HG03045 (cell line): ENCODE results near the gene SNAI3.

Experiments
- ATAC-seq: cut with Tn5 transposase; IDR thresholded peaks from one replicate; pipeline ENCODE4 v1.9.1; 2021; ENCODE audit warnings: mild to moderate bottlenecking, moderate library complexity; ENCODE audit not compliant: unreplicated experiment

SNAI3 gene

DNA sequence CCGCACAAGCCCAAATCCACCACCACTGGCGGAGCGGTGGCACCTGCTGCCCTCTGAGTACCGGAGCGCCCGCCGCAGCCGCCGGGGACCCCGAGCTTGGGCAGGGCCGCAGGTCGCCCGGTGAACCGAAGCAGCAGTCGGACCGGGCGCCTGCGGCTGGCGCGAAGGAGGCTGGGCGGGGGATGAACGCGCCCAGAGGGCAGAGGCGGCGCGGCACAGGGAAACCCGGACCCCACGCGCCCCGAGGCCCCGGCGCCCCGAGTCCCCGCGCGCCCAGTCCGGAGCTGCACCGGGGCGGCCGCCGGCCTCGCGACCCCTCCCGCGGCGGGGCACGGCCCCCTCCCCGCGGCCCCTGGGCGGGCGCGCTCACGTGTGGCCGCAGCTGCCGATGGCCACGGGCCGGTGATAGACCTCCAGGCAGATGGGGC lies 19.5 kb upstream of the SNAI3 start:
- ATAC-seq = peak; percentile 14

DNA sequence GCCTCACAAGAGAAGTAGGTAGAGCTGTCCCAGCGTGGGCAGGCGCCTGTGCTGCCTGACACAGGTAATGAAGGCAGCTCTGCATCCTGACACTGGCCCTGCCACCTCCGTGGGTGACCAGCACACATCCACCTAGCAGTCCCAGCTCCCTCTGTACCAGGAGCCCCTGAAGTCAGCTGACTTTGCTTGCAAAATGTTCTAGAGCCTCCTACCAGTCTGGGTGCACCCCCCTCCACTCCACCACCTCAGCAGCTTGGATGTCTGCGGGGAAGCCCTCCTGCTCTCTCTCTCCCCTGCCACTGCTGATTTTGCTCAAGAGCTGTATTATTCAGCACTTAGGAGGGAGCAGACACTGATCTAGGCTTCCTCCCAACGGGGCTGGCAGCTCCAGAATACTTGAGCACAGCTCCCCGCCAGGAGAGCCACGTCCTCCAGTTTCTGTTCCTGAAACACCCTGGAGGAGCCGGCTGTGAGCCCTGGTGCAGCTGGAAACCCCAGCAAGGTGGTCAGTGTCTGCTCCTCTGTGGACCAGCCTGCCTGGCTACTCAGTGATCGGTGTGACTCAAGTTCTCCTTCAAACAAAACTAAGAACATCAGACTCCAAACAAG lies 18.9 kb upstream of the SNAI3 start:
- ATAC-seq = no peak

DNA sequence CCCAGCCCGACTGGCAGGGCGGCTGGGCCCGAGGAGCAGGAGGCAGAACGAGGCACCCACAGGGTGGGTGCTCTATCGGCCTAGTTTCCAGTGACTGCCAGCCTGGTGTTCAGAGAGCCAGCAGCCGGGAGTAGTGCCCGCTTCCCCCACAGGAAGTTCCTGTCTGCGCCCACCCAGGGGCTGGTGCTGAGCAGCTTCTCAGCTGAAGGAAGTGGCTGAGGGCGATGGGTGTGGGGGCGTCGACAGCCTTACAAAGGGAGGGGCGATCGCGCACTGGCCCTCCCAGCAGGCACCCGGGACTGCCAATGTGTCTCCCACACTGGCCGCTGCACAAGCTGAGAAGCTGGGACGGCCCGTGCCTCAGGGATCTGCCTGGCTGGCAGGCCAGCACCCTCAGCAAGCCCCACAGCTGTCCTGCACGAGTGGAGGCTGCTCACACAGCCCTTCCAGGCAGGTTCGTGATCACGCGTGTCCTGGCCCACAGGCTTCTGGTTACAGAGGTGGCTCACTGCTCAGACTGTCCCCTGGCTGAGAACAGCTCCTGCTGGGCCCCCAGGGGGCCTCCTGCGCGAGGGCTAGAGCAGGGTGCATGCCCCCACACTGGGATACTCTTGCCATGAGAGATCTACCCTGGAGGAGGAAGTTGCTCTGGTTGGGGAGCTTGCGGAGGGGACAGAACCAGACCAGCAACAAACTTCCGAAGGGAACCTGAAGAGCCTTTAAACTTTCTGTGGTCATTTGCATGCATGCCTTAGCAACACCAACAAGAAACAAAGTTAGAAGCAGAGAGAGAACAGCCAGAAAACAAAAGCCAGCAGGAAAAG lies 17.4 kb upstream of the SNAI3 start:
- ATAC-seq = no peak

DNA sequence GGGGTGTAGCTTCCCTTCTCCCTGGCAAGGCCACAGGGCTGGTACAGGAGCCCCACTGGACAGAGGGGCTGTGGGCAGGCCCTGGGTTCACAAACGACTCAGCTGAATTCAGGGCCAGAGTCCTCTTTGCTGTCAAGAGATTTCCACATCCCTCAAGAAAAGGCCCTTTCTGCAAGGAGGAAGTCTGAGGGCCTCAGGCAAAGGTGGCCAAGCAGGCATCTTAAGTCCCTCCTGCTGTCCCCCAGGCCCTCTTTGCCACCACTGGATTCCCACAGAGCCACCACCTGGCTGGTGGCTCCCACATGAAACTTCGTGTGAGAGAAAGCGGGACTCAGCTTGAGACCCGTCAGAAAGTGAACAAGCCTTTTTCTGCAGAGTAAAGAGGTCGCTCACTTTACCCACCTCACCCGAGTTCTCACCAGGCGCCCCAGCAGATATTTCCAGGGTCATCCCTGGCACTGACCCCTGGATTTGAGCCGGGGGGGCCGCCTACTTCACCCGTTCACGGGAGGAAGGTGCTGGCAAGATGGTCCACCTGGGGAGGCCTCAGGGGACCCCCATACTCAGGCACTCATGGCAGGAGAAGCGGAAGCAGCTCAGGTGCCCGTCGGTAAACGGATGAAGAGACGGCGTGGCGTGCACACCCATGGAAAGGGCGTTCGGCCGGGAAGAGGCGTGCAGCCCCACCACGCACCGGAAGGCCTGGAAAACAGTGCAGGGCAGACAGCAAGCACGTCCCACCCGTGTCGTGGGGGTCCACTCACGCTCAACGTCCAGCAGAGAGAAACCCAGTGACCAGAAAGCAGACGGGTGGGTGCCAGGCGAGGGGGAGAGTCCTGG lies 16.3 kb upstream of the SNAI3 start:
- no peak for ATAC-seq

DNA sequence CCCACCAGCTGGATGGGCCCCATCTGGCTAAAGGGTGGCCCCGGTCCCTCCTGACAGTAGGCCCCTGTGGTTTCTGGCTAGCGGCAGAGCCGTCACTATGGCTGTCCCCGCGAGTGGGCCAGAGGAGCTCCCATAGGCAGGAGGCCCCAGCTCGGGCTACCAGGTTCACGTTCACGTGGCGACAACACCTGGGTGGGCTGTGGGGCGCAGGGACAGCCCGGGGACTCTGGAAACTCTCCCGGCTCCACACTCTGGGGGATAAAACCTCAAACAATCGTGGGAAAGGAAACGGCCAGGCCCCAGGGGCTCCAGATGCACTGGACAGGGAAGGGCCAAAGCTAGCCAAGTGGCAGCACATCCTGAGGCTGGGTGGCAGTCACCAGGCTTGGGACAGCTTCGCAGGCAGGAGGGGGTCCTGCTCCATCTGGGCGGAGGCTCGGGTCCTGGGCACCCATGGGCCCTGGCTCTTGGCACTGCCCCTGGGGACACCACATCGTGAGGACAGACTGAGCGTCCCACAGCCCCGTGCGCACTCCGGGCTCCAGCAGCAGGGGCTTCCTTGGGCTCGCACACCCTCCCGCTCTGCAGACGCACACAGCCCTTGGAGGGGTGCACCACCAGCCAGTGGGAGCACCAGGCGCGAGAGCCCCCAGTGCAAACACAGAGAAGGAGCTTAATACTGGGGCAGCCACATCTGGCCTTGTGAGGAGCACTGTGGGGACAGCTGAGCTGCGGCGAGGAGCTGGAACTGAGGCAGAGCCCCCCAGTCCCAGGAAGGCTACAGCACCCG lies 15.5 kb upstream of the SNAI3 start:
- ATAC-seq = no peak

DNA sequence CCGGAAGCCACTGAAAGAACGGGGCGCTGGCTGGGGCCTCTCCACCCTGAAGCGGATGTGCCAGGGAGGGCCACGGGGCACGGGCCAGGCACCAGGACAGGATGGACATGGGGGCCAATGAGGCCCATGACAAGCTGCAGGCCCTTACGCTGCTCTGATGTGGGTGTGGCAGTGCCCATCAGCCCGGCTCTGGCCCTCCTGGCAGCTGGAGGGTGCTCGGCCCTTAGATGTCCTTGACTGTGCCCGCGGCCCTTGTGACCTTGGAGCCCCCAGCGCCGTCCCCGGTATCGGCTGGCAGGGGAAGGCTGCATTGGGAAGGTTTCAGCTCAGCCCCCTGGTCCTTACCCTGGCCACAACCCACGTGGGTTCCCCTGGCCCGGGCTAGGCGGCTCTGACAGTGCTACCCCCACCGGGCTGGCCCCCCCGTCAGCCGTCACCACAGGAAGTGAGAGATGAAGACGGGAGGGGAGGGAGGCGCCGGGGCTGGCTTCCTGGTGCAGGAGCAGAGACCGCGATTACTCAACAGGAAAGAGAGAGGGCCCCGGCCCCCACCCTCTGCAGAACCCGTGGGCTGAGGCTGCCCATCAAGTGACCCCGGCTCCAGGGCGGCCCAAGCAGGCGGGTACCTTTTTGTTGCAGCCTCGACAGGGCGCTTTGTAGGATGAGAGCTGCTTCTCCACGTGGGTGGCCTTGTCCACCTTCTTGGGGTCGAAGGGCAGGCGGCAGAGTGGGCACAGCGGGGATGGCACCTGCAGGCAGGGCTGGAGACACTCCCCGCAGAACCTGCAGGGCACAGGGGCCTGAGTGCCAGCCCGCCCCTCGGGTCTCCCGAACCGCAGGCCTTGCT lies 14.6 kb upstream of the SNAI3 start:
- peak; percentile 58 for ATAC-seq

DNA sequence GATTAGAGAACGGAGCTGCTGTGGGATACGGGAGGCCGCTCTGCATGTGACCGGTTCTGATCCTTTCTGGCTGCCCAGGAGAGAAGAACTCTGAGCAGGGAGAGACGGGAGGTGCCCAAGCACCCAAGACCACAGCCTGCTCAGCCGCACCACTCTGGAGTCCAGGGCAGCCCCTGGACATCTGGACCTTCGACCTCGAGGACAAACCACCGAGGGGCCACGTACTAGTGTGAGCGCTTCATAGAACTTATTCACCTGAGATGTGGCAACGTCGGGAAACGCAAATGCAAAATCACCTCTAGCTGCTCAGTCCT lies 14.0 kb upstream of the SNAI3 start:
- ATAC-seq = no peak

DNA sequence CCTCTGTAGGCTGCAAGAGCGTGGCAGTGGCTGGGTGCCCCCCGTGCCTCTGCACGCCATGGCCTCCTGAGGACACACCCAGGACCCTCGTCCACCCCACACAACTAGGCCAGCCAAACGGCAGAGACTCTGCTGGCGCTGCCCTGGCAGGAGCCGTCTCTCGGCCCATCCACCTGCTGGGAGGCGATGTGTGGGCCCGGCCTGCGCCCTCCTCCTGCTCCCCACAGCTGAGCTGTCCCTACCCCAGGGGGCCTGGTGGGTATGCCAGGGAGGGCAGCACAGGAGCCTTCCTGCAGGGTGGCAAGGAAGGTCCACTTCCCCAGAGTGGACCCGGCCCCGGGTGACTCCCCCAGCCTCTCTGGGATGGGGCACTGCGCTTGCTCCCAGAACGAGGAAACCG lies 12.9 kb upstream of the SNAI3 start:
- no peak for ATAC-seq

DNA sequence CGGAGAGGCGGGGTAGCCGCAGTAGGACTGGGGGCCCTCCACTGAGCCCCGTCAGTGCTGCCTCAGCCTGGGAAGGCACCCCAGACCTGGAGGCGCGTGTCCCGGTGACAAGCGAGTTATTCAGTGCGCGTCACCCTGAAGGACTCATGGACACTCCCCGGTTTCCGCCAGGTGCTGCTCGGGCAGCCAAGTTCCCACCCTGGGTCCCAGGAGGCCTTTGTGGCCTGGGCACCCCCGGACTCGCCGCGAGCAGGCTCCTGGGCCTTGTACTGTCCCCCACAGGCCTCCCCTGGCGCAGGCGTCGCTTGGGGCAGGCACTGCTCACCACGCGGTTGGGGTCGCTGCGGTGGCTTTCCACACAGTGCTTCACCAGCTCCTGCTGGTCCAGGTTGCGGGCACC lies 12.3 kb upstream of the SNAI3 start:
- ATAC-seq = no peak

DNA sequence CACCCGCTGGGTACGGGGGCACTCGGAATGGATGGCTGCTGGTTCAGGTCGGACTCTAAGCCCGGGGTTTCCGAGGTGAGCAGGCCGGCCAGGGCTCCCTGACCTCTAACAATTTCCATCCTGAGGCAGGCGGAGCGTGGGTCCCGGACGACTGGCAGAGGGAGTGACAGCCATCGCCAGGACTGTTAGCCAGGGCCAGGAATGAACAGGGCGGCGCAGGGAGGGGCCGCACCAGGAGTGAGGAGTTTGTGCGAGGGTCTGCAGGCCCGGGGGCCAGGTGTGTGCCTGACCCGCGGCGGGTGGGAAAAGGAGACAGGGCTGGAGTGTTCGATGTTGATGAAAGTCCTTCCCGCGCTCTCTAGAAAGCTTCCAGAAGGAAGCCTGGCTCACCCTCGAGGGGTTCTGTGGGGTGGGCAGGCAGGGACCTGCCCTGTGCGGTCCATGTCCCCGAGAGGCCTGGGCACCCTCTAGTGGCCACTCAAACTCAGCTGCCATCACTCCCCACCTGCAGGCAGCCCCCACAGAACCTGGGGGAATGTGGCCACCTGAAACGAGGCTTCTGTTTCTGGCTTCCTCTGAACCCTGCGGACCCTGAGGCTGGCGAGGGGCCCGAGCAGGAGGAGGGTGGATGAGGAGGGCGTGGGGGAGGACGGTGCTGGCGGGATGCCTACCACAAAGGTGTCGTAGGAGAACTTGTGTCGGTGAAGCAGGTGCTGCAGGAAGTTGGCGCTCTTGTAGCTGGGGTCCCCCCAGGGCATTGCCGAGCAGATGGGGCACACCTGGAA lies 11.7 kb upstream of the SNAI3 start:
- no peak for ATAC-seq

DNA sequence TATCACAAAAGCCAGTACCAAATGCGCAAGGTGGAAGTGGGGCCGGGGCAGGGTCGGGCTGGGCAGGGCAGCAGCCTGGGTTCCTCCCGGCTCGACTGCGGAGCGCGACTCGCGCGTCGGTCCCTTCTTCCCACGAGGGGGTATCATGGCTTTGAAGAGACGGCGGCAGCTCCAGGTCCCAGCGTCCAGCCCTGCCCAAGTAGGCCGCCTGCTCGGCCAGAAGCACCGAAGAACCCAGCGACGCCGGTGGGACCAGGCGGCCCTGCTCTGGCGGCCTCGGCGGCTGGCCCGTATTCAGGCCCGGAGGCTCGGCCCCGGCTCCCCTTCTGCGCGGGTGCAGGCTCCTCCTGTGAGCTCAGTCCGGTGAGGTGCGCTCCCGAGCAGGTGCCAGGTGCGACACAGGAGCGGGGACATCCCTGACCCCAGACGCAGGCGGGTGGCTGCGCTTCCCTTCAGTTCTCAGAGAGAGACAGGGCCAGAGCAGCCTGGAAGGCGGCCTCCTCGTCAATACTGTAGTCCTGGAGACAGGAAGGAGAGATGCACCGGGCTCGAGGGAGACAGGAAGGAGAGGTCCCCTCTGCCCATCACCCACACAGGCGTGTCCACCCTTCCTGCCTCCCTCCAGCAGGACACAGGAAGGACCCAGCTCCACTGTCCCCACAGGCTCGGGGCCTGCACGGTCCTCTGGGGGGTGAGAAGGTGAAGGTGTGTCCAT lies 11.0 kb upstream of the SNAI3 start:
- no peak for ATAC-seq

DNA sequence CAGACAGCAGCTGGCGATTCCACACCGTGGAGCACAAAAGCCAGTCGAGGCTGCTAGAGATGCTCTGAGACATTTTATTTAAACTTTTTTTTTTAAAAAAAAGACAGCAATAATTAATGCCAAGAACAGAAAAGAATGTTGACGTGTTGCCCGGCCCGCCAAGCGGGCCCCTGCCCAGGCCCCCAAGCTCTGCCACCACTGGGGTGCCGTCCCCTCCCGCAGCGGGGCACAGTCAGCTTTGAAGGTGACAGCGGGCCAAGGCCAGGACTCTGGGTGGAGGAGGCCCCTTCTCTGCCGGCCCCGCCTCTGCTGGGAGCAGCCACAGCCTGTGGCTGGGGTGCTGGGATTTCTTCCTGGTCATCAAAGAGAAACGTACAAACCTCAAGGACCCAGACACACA lies 10.1 kb upstream of the SNAI3 start:
- ATAC-seq = no peak

DNA sequence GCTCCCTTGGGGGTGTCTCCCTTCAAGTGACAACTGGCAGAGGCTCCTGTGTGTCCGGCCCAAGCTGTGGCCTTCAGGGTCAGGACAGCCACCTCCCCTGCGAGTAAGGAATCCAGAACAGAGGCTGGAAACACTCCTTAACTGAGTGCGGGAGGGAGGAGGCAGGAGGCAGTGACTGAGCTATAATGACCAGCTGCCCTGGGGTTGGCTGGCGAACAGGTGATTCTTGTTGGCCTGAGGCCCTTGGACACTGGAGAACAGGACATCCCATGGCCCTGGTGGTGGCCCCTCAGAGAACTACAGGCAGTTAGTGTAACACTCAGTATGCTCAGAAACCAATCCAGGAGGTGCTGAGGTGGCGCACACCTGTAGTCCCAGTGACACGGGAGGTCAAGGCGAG lies 9.4 kb upstream of the SNAI3 start:
- ATAC-seq = no peak

DNA sequence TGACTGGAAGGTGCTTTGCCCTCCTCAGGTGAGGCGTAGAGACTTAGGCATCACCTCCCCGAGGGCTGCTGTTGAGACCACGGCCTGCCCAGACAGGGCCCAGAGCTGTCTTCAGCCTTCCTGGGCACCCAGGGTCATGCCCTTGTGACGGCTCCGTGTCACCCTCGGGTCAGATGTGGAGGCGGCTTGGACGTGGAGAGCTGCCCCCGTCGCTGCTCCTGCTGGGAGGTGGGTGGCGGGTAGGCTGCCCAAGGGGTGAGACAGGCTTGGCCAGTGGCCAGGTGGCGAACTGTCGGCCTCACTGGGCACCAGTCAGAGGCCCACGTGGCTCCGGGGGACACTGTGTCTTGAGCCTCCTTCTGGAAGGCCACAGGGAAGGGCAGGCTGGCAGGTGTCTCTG lies 8.9 kb upstream of the SNAI3 start:
- ATAC-seq = no peak

DNA sequence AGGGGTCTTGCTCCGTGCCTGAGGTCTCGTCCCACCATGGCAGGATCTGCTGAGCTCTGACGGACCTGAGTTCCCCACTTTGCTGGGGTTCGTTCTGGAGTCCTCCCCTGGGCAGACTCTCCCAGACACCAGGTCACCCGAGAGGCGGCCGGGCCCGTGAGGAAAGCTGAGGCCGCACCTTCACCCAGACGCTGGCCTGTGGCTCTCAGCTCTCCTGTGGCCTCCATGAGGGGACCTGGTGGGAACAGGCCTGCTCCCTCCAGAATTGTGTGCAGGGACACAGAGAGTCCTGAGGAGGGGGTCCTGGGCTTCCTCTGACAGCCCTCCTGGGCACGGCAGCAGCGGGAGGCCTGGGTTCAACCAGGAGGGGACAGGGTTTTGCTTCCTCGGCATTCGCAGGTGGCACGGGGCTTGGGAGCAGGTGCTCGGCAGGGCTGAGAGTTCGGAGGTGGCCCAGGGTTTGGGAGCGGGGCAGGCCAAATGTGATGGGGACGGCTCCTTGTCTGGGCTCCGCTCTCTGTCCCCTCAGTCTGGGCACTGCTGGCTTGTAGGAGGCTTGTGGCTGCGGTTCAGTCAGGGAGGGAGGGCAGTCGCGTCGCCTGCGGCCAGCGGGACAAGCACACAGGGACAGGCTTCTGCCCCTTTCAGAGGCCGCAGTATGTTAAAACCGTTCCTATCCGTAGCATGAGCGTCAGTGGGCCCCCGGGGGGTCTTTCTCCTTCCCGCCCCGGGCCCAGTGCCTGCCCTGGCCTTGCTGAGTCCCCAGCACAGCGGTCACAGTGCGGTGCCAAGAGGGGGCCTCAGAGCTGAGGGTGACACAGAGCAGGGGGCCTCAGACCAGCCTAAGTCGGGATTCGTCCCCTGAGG lies 8.1 kb upstream of the SNAI3 start:
- ATAC-seq = no peak

DNA sequence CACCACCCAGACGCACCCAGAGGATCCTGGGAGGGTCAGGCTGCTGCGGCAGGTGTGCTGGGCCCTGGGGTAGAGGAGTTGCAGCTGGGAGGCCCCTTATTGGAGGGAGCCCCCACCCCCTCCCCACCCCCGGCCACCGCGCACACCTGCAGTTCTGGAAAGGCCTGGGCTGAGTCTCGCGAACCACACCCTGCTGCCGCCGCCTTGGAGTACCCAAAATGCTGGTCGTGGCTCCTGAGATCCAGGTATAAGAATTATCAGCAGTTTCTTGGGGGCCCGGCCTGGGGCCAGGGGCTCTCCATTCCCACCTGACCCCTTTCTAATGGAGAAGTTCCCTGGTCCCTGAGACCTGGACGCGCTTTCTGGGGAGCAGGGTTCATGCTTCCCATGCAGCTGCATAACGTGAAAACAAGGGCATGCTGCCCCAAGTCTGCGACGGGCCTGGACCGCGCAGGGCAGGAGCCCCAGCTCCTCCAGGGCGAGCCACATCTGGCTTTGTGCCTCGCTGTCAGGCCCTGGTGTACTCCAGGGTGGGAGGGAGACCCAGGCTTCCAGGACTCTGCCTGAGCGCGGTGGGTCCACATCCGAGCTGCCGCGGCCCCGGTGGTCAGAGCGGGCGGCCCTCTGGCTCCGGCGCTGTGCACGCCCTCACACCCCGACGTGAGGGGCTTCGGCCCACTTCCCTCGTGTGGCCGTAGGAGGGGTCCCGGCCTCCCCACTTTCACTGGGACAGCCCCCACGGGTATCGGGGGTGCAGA lies 7.3 kb upstream of the SNAI3 start:
- ATAC-seq = no peak

DNA sequence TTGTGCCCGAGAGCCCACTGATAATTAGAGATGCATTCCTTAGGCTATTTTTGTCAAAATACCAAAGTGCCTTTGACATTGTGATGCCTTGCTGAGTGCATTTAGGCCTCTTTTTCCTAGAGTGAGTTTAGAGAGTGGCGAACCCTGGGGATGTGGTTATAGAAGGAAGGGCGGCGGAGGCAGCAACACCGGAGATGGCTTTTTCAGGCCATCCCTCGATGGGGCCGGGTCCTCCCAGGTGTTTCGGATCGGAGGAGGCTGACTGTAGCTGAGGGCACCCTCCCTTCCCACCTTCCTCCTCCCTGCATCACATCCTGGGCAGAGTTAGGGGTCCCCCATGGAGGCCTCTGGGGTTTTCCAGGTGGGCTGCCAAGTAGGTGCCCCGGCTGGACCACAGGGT lies 6.6 kb upstream of the SNAI3 start:
- ATAC-seq = no peak
